HG03097 (cell line): ENCODE data around the gene NAP1L4.

Experiments
- ATAC-seq: cut with Tn5 transposase; IDR thresholded peaks from one replicate; pipeline ENCODE4 v1.9.1; 2021; ENCODE audit not compliant: unreplicated experiment, low FRiP score

The NAP1L4 gene

GRCh38 chr11:2963761-2964160, 28.4 kb downstream of the NAP1L4 start:
- no peak for ATAC-seq

GRCh38 chr11:2963112-2963754, 28.9 kb downstream of the NAP1L4 start:
- no peak for ATAC-seq

GRCh38 chr11:2961080-2961479, 31.0 kb downstream of the NAP1L4 start:
- no peak for ATAC-seq

GRCh38 chr11:2960139-2960538, 32.0 kb downstream of the NAP1L4 start:
- no peak for ATAC-seq

GRCh38 chr11:2958251-2958650, 33.9 kb downstream of the NAP1L4 start:
- ATAC-seq: no peak

- ATAC-seq: no peak
Measured at GRCh38 chr11:2955906-2956476, 36.1 kb downstream of the NAP1L4 start.

GRCh38 chr11:2954263-2954662, 37.9 kb downstream of the NAP1L4 start:
- no peak for ATAC-seq

GRCh38 chr11:2952290-2952689, 39.8 kb downstream of the NAP1L4 start:
- no peak for ATAC-seq

GRCh38 chr11:2951231-2952110, 40.7 kb downstream of the NAP1L4 start:
- no peak for ATAC-seq

- no peak for ATAC-seq
Measured at GRCh38 chr11:2950825-2951224, 41.3 kb downstream of the NAP1L4 start.

- ATAC-seq: no peak
Measured at GRCh38 chr11:2949920-2950319, 42.2 kb downstream of the NAP1L4 start.

GRCh38 chr11:2947744-2948143, 44.4 kb downstream of the NAP1L4 start:
- no peak for ATAC-seq

GRCh38 chr11:2945757-2946287, 46.3 kb downstream of the NAP1L4 start:
- no peak for ATAC-seq

- no peak for ATAC-seq
Measured at GRCh38 chr11:2945031-2945756, 46.9 kb downstream of the NAP1L4 start.

- ATAC-seq: no peak
Measured at GRCh38 chr11:2944530-2944929, 47.6 kb downstream of the NAP1L4 start.

GRCh38 chr11:2943711-2944118, 48.4 kb downstream of the NAP1L4 start:
- no peak for ATAC-seq

GRCh38 chr11:2942872-2943710, 49.0 kb downstream of the NAP1L4 start:
- ATAC-seq: no peak

GRCh38 chr11:2942447-2942846, 49.7 kb downstream of the NAP1L4 start:
- no peak for ATAC-seq

- no peak for ATAC-seq
Measured at GRCh38 chr11:2940921-2941821, 51.0 kb downstream of the NAP1L4 start.
